ENCODE measurements around the gene DAGLB. TPM values are rescaled to one million over a fixed set of nuclear protein-coding genes. Genes with fewer than 3 reads are reported as not detected.

The DAGLB gene
- polyA plus RNA-seq, 4 donors = 14.0 to 20.4 (median 16.3) TPM

DNA sequence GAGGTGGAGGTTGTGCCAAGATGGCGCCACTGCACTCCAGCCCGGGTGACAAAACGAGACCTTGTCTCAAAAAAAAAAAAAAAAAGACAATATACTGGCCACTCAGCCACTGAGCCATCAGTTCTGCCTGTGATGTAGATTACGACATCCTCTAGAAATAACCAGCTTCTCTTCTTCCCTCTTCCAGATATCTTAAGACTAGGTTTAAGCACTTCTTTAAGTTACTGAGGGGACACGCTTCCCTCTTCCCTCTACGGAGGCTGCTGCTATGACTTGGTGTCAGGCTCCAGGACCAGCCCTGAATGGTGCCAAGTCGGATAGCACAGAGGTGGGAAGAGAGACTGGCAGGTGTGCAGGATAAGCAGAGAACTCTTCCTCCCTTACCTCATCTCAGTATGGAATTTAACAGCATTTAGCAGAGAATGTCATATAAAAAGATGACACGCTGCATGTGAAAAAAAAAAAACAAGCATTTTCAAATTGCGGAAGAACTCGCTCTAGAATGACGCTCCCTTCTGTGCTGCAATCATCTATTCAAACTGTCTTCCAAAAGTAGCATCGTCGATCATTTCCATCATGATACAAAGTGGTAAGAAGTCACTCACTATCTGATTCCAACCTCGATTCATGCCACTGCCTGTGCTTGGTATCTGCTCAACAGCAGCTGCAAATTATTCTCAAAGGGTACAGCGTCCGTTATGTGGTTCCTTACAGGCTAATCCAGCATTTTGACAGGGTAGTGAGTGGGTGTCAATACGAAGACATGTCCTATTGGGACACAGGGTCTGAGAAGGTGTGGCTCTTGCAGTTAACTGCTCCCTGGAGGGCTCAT is 13.8 kb downstream of the DAGLB start:
- DNase-seq (ENCODE audit: low read depth in 4 of 4, low spot score in 2 of 4) = no peak

DNA sequence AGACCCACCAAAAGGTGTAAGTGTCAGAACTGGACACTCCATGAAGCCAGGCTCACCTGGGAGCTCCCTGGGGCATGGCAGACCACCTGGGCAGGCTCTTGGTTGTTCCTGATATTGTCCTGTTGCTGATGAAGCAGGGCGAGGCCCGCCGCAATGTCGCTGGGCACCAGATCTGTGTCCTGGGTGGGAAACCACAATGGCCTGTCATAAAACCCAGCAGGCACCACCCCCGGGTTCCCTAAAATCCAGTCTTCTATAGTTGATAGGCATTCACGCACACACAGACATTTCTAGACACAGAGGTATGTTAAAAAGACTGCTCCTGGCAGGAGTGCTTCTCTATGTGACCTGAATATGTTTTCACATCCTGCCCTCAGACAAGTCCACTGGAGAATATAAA is 15.0 kb downstream of the DAGLB start:
- DNase-seq (ENCODE audit: low read depth in 4 of 4, low spot score in 2 of 4) = no peak

DNA sequence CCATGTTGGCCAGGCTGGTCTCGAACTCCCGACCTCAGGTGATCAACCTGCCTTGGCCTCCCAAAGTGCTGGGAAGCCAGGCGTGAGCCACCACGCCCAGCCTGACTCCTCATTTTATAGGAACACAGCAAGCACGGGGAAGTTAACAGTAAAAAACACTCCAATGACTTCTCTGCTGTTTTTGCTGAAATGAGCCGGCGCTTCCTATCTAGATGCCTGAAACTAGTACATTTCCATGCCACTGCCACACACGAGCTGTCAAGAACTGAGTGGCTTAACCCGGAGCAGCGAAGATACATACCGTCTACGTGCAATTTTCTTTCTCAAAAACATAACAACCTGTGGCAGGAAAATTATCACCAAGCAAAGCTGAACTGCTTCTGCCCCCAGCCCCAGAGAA is 16.8 kb downstream of the DAGLB start:
- DNase-seq (ENCODE audit: low read depth in 4 of 4, low spot score in 2 of 4) = no peak

DNA sequence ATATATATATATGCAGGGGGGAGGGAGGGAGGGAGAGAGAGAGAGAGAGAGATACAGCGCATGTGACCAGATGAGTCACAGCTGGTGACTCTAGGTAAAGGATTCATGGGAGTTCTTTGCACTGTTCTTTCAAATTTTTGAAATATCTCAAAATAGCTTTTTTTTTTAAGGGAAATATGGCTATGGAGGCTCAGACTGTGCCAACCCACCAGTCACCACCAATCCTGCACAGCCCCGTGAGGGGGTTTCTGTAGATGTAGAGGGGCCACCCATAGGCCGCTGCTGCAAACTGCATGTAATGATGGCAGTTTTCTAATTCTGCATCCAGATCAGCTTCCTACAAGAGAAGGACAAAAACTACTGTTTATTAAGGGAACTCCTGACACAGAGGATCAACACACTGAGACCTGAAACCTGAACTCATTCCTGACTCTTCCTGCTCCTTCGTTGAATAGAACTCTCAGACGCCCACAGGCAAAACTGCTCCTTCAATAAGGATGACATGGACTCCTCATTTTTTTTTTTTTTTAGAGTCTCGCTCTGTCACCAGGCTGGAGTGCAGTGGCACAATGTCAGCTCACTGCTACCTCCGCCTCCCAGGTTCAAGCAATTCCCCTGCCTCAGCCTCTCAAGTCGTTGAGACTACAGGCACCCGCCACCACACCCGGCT is 17.3 kb downstream of the DAGLB start:
- no peak for DNase-seq (ENCODE audit: low read depth in 4 of 4, low spot score in 2 of 4)

DNA sequence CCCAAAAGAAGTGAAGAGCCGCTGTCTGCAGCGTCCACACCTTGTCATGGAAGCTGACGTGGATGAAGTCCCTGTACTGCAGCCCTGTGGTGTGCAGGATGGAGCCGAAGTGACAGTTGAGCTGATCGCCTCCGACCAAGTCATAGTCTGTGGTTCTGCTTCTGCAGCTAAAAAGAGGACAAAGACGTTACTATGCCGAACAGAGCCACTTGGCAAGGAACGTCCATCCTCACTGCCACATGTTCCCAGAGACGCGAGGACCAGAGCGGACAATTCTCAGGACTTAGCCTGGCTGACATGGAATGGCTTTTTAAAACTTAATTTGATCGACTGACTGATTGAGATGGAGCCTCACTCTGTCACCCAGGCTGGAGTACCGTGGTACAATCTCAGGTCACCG is 21.8 kb downstream of the DAGLB start:
- DNase-seq (ENCODE audit: low read depth in 4 of 4, low spot score in 2 of 4) = no peak

DNA sequence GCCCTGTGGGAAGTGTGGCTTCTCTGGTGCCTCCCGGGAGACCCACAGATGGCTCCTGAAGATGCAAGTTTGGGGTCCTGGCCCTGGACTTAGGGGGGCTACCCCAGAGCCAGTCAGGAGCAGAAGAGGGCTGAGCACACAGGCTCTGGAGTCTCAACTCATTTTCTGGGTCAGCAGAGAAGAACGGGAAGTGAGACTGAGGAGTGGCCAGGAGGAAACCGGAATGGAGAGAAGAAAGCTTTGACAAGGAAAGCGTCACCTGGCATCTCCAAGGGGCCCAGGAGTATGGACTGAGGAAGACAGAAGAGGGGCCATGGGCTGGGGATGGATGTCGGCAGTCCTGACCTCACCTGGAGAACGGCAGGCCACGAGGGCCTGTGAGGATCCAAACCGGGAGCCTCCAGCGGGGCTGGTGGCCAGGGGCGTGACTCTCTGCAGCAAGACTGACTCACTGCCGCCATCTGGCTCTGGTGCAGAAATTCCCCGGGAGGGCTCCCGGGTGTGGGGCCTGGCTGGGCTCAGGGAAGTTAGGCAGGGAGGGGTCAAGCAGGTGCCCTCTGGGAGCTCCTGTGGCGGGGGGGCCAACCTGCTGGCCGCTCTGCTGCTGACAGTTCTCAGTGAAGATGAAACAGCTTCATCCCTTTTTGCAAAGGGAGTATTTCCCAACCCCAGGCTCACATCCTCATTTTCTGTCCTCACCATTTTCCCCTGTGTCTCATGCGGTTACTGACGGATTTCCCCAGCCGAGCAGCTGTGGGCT is 23.6 kb downstream of the DAGLB start:
- DNase-seq (ENCODE audit: low read depth in 4 of 4, low spot score in 2 of 4) = no peak

DNA sequence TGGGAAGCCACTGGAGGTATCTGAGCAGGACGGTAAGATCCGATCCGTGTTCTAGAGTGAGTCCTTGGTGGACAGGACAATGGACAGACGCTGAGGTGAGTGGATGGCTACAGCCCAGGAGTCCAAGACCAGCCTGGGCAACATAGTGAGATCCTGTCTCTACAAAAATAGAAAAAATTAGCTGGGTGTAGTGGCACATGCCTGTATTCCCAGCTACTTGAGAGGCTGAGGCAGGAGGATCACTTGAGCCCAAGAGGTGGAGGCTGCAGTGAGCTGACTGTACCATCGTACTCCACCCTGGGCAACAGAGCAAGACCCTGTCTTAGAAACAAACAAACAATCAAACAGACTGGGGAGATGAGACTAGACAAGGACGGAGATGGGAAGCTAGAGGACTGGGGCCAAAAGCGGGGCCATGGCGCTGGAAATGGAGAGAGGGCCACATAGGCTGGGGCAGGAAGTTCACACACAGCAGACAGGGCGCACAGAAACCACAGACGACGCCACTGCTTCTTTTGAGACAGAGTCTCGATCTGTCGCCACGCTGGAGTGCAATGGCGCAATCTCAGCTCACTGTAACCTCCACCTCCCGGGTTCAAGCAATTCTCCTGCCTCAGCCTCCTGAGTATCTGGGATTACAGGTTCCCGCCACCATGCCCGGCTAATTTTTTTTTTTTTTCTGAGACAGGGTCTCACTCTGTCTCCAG is 24.7 kb downstream of the DAGLB start:
- no peak for DNase-seq (ENCODE audit: low read depth in 4 of 4, low spot score in 2 of 4)

DNA sequence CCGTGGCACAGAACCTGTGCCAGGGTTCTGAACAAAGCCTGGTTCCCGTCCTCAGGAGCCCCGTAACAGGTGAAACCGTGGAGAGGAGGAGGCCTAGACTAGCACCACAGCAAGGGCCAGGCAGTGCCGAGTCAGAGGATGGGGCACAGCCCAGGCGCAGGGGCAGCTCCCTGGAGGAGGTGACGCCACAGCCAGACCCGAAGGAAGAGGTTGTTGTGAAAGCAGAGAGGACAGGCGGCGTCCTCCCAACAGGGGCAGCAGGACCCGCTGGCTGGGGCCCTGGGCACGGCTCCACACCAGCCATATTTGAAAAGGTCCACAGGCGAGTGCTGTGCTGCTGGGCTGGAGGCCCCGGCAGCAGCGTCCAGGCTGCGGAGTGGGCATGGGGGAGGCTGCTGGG is 25.7 kb downstream of the DAGLB start:
- no peak for DNase-seq (ENCODE audit: low read depth in 4 of 4, low spot score in 2 of 4)

DNA sequence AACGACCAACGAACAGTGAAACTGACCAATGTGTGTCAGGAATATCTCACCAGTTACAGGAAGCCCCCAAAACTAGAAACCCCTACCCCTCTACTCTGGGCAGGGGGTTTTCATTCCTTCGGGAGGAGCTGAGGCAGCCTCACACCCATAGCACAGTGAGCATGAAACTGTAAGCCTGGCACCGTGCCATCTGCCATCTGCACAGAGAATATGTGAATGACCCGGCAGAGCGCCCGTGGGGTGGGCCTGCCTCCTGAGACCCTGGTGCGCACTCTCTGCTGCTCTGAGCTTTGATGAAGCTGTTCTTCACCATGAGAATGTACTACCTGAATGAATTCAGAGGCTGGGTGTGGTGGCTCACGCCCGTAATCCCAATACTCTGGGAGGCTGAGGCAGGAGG is 27.1 kb downstream of the DAGLB start:
- no peak for DNase-seq (ENCODE audit: low read depth in 4 of 4, low spot score in 2 of 4)

DNA sequence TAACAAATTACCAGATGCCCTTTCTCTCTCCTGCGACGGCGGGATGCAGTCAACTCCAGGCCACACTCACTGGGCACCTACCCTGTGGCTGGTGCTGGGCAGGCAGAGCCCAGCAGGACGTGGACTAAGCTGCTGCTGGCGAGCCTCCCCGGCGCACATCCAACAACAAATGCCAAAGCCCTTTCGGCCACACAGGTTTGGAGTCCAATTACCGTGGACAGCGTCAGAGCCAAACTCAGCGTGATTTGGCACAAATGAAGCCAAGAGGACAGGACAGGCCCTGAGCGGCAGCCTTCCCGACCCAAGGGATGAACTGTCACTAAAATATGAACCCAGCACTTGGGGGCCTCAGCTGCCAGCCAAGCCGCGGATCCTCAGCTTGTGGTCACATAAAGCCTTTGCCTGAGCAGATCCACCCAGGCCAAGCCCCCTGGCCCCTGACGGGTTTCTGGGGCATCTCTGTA is 28.4 kb downstream of the DAGLB start:
- DNase-seq (ENCODE audit: low read depth in 4 of 4, low spot score in 2 of 4) = no peak

DNA sequence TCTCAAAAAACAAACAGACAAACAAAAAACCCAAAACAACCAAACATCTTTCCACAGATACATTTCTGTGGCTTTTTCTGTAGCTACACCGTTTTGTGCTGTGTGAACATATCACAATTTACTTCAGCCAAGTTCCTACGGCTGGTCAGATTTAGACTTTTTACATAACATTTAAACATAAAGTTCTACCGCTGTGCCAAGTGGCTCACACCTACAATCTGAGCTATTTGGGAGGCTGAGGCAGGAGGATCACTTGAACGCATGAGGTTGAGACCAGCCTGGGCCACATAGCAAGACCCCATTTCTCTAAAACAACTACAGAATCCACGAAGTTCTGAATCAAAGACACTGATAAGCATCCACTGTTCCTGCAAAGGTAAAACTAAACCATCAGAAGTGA is 30.3 kb downstream of the DAGLB start:
- no peak for DNase-seq (ENCODE audit: low read depth in 4 of 4, low spot score in 2 of 4)

DNA sequence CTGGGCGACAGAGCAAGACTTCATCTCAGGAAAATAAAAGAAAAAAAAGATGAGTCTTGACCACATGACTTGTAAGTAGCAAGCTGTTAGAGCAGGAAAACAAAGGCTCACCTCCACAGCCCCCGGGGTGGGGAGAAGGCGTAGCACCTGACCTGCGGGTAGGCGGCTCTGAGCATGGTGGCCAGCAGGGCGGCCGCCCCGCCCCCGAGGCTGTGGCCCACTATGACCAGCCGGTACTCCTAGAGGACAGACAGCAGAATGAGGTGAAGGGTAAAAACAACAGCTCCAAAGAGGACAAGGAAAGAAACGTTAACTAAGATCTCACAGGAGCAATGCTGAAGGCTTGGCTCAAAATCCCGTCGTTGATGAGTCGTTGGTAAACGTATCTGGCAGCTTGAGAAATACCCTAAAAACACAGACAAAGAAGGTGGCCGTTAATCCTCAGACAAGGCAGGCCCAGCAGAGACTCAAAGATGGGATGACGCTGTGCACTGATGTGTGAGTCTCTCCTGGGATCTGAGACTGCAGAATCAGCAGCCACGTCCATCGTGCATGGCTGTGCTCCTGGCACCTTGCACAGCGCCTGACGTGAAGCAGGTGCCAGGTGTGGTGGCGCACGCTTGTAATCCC is 31.1 kb downstream of the DAGLB start:
- DNase-seq (ENCODE audit: low read depth in 4 of 4, low spot score in 2 of 4) = no peak

DNA sequence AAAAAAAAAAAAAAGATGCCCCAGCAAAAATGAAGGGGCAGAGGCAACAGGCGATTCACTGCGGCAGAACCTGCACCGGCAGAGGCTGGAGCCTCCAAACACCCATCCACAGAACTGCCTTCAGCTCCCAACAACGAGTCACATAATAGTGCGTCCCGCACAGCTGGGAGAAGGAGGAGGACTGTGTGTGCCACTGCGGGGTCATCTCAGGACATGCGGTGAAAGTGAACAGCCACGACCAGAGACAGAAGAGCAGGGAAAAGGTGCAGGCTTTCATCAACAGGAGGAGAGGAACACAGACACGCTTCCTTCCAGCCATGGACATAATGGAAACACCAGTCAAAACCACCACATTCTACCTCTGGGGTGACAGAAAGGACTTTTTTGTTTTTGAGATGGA is 34.1 kb downstream of the DAGLB start:
- no peak for DNase-seq (ENCODE audit: low read depth in 4 of 4, low spot score in 2 of 4)

DNA sequence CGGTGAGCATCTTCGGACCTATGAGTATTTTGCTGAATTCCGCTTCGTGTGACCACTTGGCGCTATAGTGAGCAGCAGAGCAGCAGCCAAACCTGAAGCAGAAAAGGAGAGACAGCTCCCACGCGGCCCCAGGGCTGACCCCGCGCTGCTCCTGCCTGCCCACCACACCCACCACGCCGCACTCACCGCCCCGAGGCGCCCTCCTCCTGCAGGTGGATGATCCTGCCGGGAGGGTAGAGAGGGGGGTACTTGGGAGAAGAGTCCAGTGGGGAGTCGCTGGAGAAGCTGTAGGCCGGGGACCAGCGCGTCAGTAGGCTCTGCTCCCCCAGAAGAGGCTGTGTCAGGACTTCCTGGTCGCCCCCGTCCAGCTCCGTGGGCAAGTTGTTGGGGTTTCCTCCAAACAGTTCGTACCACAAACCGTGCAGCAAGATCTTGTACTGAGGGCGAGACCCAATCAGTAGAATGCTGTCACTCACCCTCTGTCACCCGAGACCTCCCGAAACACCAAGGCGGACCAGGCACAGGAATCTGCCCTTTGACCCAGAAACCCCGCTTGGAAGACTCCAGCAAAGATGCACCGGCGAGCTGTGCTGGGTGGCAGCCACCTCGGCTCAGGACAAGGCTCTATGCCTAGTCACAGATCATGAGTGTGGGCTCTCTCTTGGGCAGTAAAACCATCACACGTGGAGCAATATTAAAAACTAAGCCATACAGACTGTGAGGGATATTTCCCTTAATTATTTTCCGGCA is 37.6 kb downstream of the DAGLB start:
- DNase-seq (ENCODE audit: low read depth in 4 of 4, low spot score in 2 of 4) = no peak

DNA sequence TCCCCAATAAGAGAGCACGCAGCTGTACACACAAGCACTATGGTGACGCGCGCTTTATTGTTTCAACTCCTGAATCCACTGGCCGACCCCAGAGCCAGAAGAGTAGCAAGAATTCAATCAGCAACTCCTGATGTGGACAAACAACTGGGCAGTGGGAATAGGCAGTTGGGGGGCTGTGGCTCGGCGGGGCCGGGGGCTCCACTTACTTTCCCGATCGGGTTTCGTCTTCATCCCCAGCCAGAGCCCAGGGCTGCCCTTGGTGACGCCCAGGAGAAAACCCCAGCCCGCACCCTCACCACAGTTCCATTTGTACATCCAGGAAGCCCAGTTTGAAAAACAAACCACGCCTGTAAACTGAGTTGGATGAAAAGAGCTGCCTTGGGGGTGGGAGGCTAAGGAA is 38.7 kb downstream of the DAGLB start:
- no peak for DNase-seq (ENCODE audit: low read depth in 4 of 4, low spot score in 2 of 4)

DNA sequence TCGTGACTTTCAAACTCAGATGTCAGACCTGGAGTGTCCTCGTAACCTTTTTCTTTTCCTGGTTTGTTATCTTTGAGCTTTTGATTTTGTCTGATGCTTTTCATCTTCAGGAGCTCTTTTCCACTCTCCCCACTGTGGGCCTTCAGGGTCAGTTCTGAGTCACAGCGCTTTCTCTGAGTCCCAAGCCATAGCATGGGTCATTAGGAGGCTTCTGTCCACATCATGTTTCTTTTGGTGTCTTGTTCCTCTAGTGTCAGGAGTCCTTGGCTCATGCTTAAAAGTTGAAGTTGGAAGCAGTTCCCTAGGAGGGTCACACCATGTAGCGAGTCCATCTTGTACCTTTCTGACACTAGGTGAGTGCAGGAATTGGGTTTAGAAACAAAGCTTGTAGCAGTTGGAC is 40.3 kb downstream of the DAGLB start:
- DNase-seq (ENCODE audit: low read depth in 4 of 4, low spot score in 2 of 4) = no peak

DNA sequence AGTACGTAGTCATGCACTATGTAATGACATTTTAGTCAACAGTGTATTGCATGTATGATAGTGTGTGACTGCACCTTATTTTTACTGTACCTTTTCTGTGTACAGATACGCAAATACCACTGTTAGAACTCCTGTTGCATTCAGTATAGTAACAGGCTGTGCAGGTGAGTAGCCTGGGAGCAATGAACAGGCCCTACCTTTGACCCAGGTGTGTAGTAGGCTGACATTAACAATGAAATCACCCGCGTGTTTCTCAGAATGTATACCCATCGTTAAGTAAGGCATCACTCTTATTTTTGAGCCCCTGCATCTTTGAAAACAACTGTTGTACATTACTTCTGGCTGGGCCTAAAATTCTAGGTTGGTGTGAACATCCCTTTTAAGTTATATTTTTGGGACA is 41.6 kb downstream of the DAGLB start:
- DNase-seq (ENCODE audit: low read depth in 4 of 4, low spot score in 2 of 4) = no peak

DNA sequence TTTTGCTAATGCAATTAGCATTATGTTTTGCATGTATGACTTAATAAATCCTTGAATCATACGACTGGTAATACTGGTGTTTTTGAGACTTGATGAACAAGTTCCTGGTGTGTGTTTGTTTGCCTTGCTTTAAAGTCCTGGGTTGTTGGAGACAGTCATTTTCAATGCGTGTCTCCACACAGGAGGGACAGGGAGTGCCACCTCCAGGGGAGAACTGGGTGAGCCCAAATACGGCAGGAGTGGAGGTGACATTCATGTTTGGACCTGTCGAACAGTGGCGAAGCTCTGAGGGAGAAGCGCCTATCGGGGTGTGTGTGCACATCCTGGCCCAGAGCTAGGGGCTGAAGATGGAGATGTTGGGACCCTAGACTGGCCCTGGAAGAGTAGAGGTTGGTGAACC is 43.8 kb downstream of the DAGLB start:
- no peak for DNase-seq (ENCODE audit: low read depth in 4 of 4, low spot score in 2 of 4)

DNA sequence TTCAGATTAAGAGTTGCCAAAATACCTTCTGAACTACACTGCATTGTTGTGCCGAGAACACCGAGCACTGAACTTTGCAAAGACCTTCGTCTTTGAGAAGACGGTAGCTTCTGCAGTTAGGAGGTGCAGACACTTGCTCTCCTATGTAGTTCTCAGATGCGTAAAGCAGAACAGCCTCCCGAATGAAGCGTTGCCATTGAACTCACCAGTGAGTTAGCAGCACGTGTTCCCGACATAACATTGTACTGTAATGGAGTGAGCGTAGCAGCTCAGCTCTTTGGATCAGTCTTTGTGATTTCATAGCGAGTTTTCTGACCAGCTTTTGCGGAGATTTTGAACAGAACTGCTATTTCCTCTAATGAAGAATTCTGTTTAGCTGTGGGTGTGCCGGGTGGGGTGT is 45.0 kb downstream of the DAGLB start:
- no peak for DNase-seq (ENCODE audit: low read depth in 4 of 4, low spot score in 2 of 4)

DNA sequence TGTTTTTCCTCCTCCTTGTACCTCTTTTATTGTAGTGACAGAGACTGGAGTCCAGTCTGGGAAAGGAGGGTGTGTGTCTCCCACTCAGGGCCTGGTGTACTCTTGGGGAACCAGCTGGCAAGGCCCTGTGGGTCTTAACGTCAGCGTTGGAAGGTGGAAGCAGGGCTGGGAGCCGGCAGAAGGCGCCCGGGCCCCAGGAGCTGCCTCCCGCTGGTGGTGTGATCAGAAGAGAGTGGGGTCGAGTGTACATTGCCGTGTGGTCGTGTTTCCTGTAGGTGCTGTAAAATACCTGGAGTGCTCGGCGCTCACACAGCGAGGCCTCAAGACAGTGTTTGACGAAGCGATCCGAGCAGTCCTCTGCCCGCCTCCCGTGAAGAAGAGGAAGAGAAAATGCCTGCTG is 45.7 kb downstream of the DAGLB start:
- no peak for DNase-seq (ENCODE audit: low read depth in 4 of 4, low spot score in 2 of 4)

Data from left renal cortex interstitium (tissue), 4 donors.